ENCODE measurements around the gene PTF1A.

PTF1A gene

GRCh38 chr10:23198940-23199767 lies 7.0 kb downstream of the PTF1A start:
- no peak overlapping the region for H3K4me3 ChIP-seq (replicated peaks in 1 of 2; ENCODE audit: low read depth in 2 of 2, low read length in 2 of 2)
- no peak for TF ChIP-seq CTCF (IDR thresholded peaks at IDR 0.05; ENCODE audit: low read depth, low read length)
- DNase-seq (ENCODE audit: low read depth in 2 of 2): peak in 1 of 2 donors; percentile 25

- H3K4me3 ChIP-seq (replicated peaks in 1 of 2; ENCODE audit: low read depth in 2 of 2, low read length in 2 of 2): no peak overlapping the region
- DNase-seq (ENCODE audit: low read depth in 2 of 2): no peak
Observed at GRCh38 chr10:23199768-23200511, 7.8 kb downstream of the PTF1A start.

GRCh38 chr10:23200586-23200985 lies 8.5 kb downstream of the PTF1A start:
- no peak for TF ChIP-seq CTCF (IDR thresholded peaks at IDR 0.05; ENCODE audit: low read depth, low read length)
- H3K4me3 ChIP-seq (replicated peaks in 1 of 2; ENCODE audit: low read depth in 2 of 2, low read length in 2 of 2): no peak overlapping the region
- no peak for DNase-seq (ENCODE audit: low read depth in 2 of 2)

More at GRCh38 chr10:23199768-23200511, 7.8 kb downstream of the PTF1A start:
- TF ChIP-seq CTCF (IDR thresholded peaks at IDR 0.05; ENCODE audit: low read depth, low read length): no peak

GRCh38 chr10:23200997-23201652 lies 9.0 kb downstream of the PTF1A start:
- no peak for DNase-seq (ENCODE audit: low read depth in 2 of 2)
- H3K4me3 ChIP-seq (replicated peaks in 1 of 2; ENCODE audit: low read depth in 2 of 2, low read length in 2 of 2): no peak overlapping the region
- TF ChIP-seq CTCF (IDR thresholded peaks at IDR 0.05; ENCODE audit: low read depth, low read length): no peak

- no peak for TF ChIP-seq CTCF (IDR thresholded peaks at IDR 0.05; ENCODE audit: low read depth, low read length)
Observed at GRCh38 chr10:23201837-23202236, 9.7 kb downstream of the PTF1A start.

GRCh38 chr10:23202779-23203178 lies 10.7 kb downstream of the PTF1A start:
- peak in 1 of 2 donors; percentile 6 for DNase-seq (ENCODE audit: low read depth in 2 of 2)
- no peak for TF ChIP-seq CTCF (IDR thresholded peaks at IDR 0.05; ENCODE audit: low read depth, low read length)
- H3K4me3 ChIP-seq (replicated peaks in 1 of 2; ENCODE audit: low read depth in 2 of 2, low read length in 2 of 2): no peak overlapping the region

More at GRCh38 chr10:23201837-23202236, 9.7 kb downstream of the PTF1A start:
- no peak for DNase-seq (ENCODE audit: low read depth in 2 of 2)
- no peak overlapping the region for H3K4me3 ChIP-seq (replicated peaks in 1 of 2; ENCODE audit: low read depth in 2 of 2, low read length in 2 of 2)
